HepG2 (cell line): Measurements from ENCODE around the gene PRKCE. TPM values are rescaled to one million over a fixed set of nuclear protein-coding genes. Genes with fewer than 3 reads are reported as not detected.

Experiments
- ATAC-seq: fragments of 200-7000 bp; cut with Tn5 transposase; 3 replicates; pipeline ENCODE4 v1.9.1; 2020; ENCODE audit warnings: mild to moderate bottlenecking, moderate library complexity
- BruUV-seq: library from RNA; stranded (reverse); fragments of 400-500 nt; replicated peaks from 2 replicates; lab custom pipeline; 2021; lab: Mats Ljungman, UMichigan
- CTCF ChIA-PET: fragments of 300-600 bp; formaldehyde crosslinking; extraction: SDS; loops from one replicate; lab custom pipeline; 2021; ENCODE audit warnings: low total read pairs, inconsistent platforms, low intra/inter-chr PET ratio; lab: Yijun Ruan, JAX
- POLR2A ChIA-PET: fragments of 350-600 bp; sonication (Branson Sonifier 250); formaldehyde crosslinking; loops from one replicate; lab custom pipeline; 2020; ENCODE audit warnings: antibody characterized with exemption, inconsistent platforms; lab: Yijun Ruan, JAX
- DNase-seq: peaks from one replicate; pipeline ENCODE4 v3.0.0-alpha.2; 2015; ENCODE audit warnings: low spot score
- FAIRE-seq: peaks from 3 replicates; lab custom pipeline; 2011; peaks lifted over from hg19 to GRCh38; lab: Jason Lieb, UNC
- H2AFZ ChIP-seq: one replicate; pipeline ENCODE4 v1.6.1; 2011; ENCODE audit warnings: low read length, inconsistent platforms
- H3K27ac ChIP-seq: fragments of 300-600 bp; 3 replicates; pipeline ENCODE4 v1.8.0; 2011; ENCODE audit warnings: mixed run types, mild to moderate bottlenecking, mixed read lengths, low read length, inconsistent platforms; ENCODE audit not compliant: insufficient read depth; ENCODE audit errors: extremely low read length
- H3K27me3 ChIP-seq, 2 experiments: fragments of 200-600 bp in 1 of 2; 2 replicates in 1 of 2; 3 replicates in 1 of 2; pipeline versions ENCODE4 v1.6.0 to v1.8.0; 2011; ENCODE audit warnings: low read length in 2 of 2, mild to moderate bottlenecking in 2 of 2, moderate library complexity in 2 of 2, inconsistent platforms in 1 of 2; ENCODE audit not compliant: insufficient read depth in 2 of 2, control insufficient read depth in 1 of 2
- H3K36me3 ChIP-seq, 2 experiments: fragments of 200-600 bp in 1 of 2; replicated peaks in 1 of 2; 2 replicates in 1 of 2; 3 replicates in 1 of 2; pipeline versions ENCODE4 v1.5.1 to v1.8.0; 2011; ENCODE audit warnings: low read length in 2 of 2, inconsistent platforms in 1 of 2; ENCODE audit not compliant: insufficient read depth in 2 of 2, control insufficient read depth in 1 of 2
- H3K4me1 ChIP-seq: 2 replicates; pipeline ENCODE4 v1.5.1; 2012; ENCODE audit warnings: low read length, inconsistent platforms; ENCODE audit not compliant: insufficient read depth
- H3K4me2 ChIP-seq: 2 replicates; pipeline ENCODE4 v1.6.0; 2011; ENCODE audit warnings: low read depth, low read length, inconsistent platforms
- H3K4me3 ChIP-seq, 3 experiments: fragments of 200-600 bp in 1 of 3; sonication (generic), shearing (Covaris generic) in 1 of 3; replicated peaks in 1 of 3; 2 replicates each; pipeline ENCODE4 v1.5.1; 2011 to 2016; ENCODE audit warnings: low read length in 3 of 3, inconsistent platforms in 2 of 3, low read depth in 2 of 3, mild to moderate bottlenecking in 2 of 3, control low read depth in 1 of 3, mixed read lengths in 1 of 3; ENCODE audit not compliant: insufficient read depth in 1 of 3
- H3K79me2 ChIP-seq: one replicate; pipeline ENCODE4 v1.6.1; 2011; ENCODE audit warnings: low read length, inconsistent platforms; ENCODE audit not compliant: insufficient read depth
- H3K9ac ChIP-seq: 2 replicates; pipeline ENCODE4 v1.6.0; 2011; ENCODE audit warnings: mild to moderate bottlenecking, low read depth, low read length, inconsistent platforms; ENCODE audit not compliant: insufficient read depth
- H3K9me3 ChIP-seq: 2 replicates; pipeline ENCODE4 v1.5.1; 2012; ENCODE audit warnings: mild to moderate bottlenecking, low read length
- H4K20me1 ChIP-seq: 2 replicates; pipeline ENCODE4 v1.6.0; 2011; ENCODE audit warnings: inconsistent platforms, mild to moderate bottlenecking, low read length, moderate library complexity; ENCODE audit not compliant: insufficient read depth
- ADNP ChIP-seq: sonication (generic); formaldehyde crosslinking; IDR thresholded peaks from 2 replicates; pipeline ENCODE4 v1.4.0; 2020; ENCODE audit warnings: missing genetic modification reagents
- ATM ChIP-seq: fragments of 450-650 bp; IDR thresholded peaks from 2 replicates; pipeline ENCODE4 v1.7.1; 2017; ENCODE audit warnings: mild to moderate bottlenecking, borderline replicate concordance
- EP300 ChIP-seq, 3 experiments: sonication (generic) in 1 of 3; formaldehyde crosslinking in 1 of 3; IDR thresholded peaks; 2 replicates each; pipeline versions ENCODE4 v1.5.1 to v1.6.1; 2011 to 2020; ENCODE audit warnings: low read depth in 2 of 3, low read length in 2 of 3, borderline replicate concordance in 1 of 3, improper control_type of control experiment in 1 of 3, mild to moderate bottlenecking in 1 of 3, missing genetic modification reagents in 1 of 3, moderate library complexity in 1 of 3
- FLYWCH1 ChIP-seq: sonication (generic); formaldehyde crosslinking; IDR thresholded peaks from 2 replicates; pipeline ENCODE4 v1.8.1; 2023; ENCODE audit warnings: mild to moderate bottlenecking, missing genetic modification reagents
- GABPB1 ChIP-seq: IDR thresholded peaks from 2 replicates; pipeline ENCODE4 v1.6.1; 2016; ENCODE audit warnings: mild to moderate bottlenecking, missing genetic modification reagents, moderate library complexity, missing compliant biosample characterization
- HDAC2 ChIP-seq: sonication (generic); formaldehyde crosslinking; IDR thresholded peaks from 2 replicates; pipeline ENCODE4 v1.4.0; 2020; ENCODE audit warnings: missing genetic modification reagents
- KDM1A ChIP-seq: IDR thresholded peaks from 2 replicates; pipeline ENCODE4 v1.6.1; 2016; ENCODE audit warnings: missing compliant biosample characterization
- NAIF1 ChIP-seq: sonication (generic); formaldehyde crosslinking; IDR thresholded peaks from 2 replicates; pipeline ENCODE4 v1.5.0; 2020; ENCODE audit warnings: mild to moderate bottlenecking, missing genetic modification reagents, borderline replicate concordance
- PAWR ChIP-seq: sonication (generic); formaldehyde crosslinking; IDR thresholded peaks from 2 replicates; pipeline ENCODE4 v1.4.0; 2020; ENCODE audit warnings: missing genetic modification reagents, mild to moderate bottlenecking, borderline replicate concordance
- POLR2AphosphoS5 ChIP-seq: IDR thresholded peaks from 2 replicates; pipeline ENCODE4 v1.6.1; 2012; ENCODE audit warnings: low read depth, low read length
- THAP11 ChIP-seq: IDR thresholded peaks from 2 replicates; pipeline ENCODE4 v1.6.1; 2016; ENCODE audit warnings: missing biosample characterization, missing genetic modification reagents
- TRIM22 ChIP-seq: fragments of 450-650 bp; IDR thresholded peaks from 2 replicates; pipeline ENCODE4 v1.6.1; 2017
- ZKSCAN5 ChIP-seq: sonication (generic); formaldehyde crosslinking; IDR thresholded peaks from 2 replicates; pipeline ENCODE4 v1.5.1; 2020; ENCODE audit warnings: mild to moderate bottlenecking, missing genetic modification reagents
- ZNF317 ChIP-seq: sonication (generic); formaldehyde crosslinking; IDR thresholded peaks from 2 replicates; pipeline ENCODE4 v1.5.0; 2020; ENCODE audit warnings: mild to moderate bottlenecking, missing genetic modification reagents
- ZNF446 ChIP-seq: sonication (generic); formaldehyde crosslinking; IDR thresholded peaks from 2 replicates; pipeline ENCODE4 v1.5.0; 2020; ENCODE audit warnings: mild to moderate bottlenecking, missing genetic modification reagents
- ZNF513 ChIP-seq: sonication (generic); formaldehyde crosslinking; conservative IDR thresholded peaks from 2 replicates; pipeline ENCODE4 v1.5.0; 2020; ENCODE audit warnings: missing genetic modification reagents
- ZNF558 ChIP-seq: sonication (generic); formaldehyde crosslinking; IDR thresholded peaks from 2 replicates; pipeline ENCODE4 v1.9.0; 2022; ENCODE audit warnings: mild to moderate bottlenecking, missing genetic modification reagents, borderline replicate concordance
- ZNF598 ChIP-seq: sonication (generic); formaldehyde crosslinking; IDR thresholded peaks from 2 replicates; pipeline ENCODE4 v1.5.1; 2020; ENCODE audit warnings: mild to moderate bottlenecking, missing genetic modification reagents, borderline replicate concordance
- ZNF605 ChIP-seq: sonication (generic); formaldehyde crosslinking; IDR thresholded peaks from 2 replicates; pipeline ENCODE4 v1.8.0; 2022; ENCODE audit warnings: mild to moderate bottlenecking, missing genetic modification reagents
- WGBS: methylation state at CpG from one replicate; pipeline ENCODE4 v1.1.6; 2017; ENCODE audit warnings: low lambda C conversion rate; 5-methylcytosine and 5-hydroxymethylcytosine counted together
- in situ Hi-C: cut with HindIII; loops from 2 replicates; pipeline ENCODE4 v1.10.0; 2017; ENCODE audit warnings: low pct_unique_long_range_greater_than_20kb; ENCODE audit not compliant: extremely low pct_ligation_motif_present
- intact Hi-C: fragments of 100-400 bp; cut with micrococcal nuclease; formaldehyde crosslinking; loops from one replicate; pipeline ENCODE4 v1.10.0; 2022; ENCODE audit not compliant: unreplicated experiment
- polyA plus RNA-seq, 8 experiments: library from polyadenylated mRNA; depleted of rRNA in 3 of 8; stranded (reverse) in 7 of 8; unstranded in 1 of 8; fragments of >200 nt; fragmentation: Illumina TruSeq in 4 of 8; extraction: Trizol in 4 of 8; gene quantifications; 2 replicates each; pipeline versions ENCODE4 v1.2.1 to v1.2.3, GENCODE V29; 2011 to 2016; ENCODE audit warnings: low read depth in 4 of 8, missing spikeins in 1 of 8, mixed read lengths in 1 of 8; ENCODE audit not compliant: insufficient read depth in 1 of 8
- total RNA-seq, 5 experiments: library from RNA; depleted of rRNA; stranded (reverse); fragments of >200 nt; fragmentation: Illumina TruSeq; extraction: Trizol; gene quantifications; 2 replicates each; pipeline ENCODE4 v1.2.3, GENCODE V29; 2016; ENCODE audit warnings: low read depth in 1 of 5
- TF ChIP-seq, protein P1 (sequence below): sonication (generic); formaldehyde crosslinking; IDR thresholded peaks from 2 replicates; pipeline ENCODE4 v1.4.0; 2020; ENCODE audit warnings: low read depth, mild to moderate bottlenecking, missing genetic modification reagents

PRKCE gene
- total and polyA plus RNA-seq, 2 of the 13 experiments (the other 11 are each of a cell fraction or from before 2014, with no cell fraction given) = 1.0 to 3.9 TPM

DNA sequence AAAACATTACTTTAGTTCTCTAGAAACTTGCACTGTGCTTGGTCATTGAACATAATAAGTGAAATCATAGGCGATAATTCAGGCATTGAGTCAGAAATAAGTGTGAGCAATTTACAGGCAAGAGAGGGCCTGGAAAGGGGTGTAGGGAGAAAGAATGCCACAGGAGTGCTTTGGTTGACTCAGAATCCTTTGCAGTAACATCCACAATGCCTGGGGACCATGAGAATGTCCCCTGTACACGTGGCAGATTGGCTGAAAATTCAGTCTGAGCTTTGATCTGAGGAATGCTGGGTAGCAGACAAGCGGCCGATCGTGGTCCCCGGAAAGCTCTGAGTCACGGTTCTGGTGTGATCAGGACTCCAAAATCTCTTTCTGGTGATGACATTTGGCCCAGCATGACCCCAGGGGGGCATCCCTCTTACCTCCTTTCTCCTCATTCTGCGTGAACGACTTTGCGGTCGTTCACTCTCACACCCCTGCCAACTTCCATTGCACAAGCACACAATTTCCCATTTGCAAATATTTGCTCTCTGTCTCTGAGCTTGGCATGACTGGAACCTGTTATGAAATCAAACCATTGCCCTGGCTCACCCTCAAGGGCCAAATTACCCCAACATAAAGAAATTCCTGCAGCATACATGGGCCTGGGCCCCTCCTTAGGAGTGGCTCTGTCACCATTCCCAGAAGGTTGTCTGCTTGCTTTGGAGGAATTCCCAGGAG is 340.7 kb downstream of the PRKCE start:
- no peaks in the 10 kb centered on the region for H3K79me2 ChIP-seq
- FAIRE-seq = peak; percentile 83
- peak; percentile 95 for DNase-seq
- no peaks in the 10 kb centered on the region for H4K20me1 ChIP-seq
- in situ Hi-C loops (loop anchor here (5.0 kb wide), 2 partner anchors 305 to 380 kb away; partner anchors contain the start of gene EPAS1), intact Hi-C loops (loop anchor here (1.0 to 5.0 kb wide), 4 partner anchors 10 to 348 kb away; partner anchors contain the start of gene EPAS1)
- peak overlapping the region; percentile 78 for H3K4me2 ChIP-seq
- peak overlapping the region; percentile 6 to 59 (median 13); a peak in 3 of 6 replicates for H3K4me3 ChIP-seq
- ChIA-PET POLR2A (interaction anchor here (0.6 to 2.7 kb wide), 13 partner anchors 10 to 1791 kb away, joined by 3 to 20 read pairs (median 4); partner anchors contain the start of genes EPAS1 and MSH6), CTCF (interaction anchor here (2.1 to 2.5 kb wide), 3 partner anchors 19 to 469 kb away, joined by 6 to 12 read pairs (median 7); no protein-coding TSS in a partner anchor)
- H3K36me3 ChIP-seq = no peaks in the 10 kb centered on the region
- WGBS = 4% methylated on average over 8 of the region's 11 CpGs
- no peaks in the 10 kb centered on the region for H3K9me3 ChIP-seq
- H3K9ac ChIP-seq = peak overlapping the region; percentile 25
- peak overlapping the region; percentile 73 for H2AFZ ChIP-seq
- H3K4me1 ChIP-seq = peaks cover 36% of the 10 kb centered on the region
- H3K27me3 ChIP-seq = no peaks in the 10 kb centered on the region
- TSS peak; percentile 81 for BruUV-seq
- H3K27ac ChIP-seq = peak overlapping the region; percentile 72
- ATAC-seq = peak; percentile 88
- TF ChIP-seq ZNF317 (CRISPR knock-in tag) = 0 out of 2 replicates have a peak, but pooled peaks have one; percentile 78
- 0 out of 2 replicates have a peak, but pooled peaks have one; percentile 24 for TF ChIP-seq FLYWCH1
- TF ChIP-seq ATM = no peak; the same call in 1 of the 2 replicates
- TF ChIP-seq PAWR = no peak
- peak; percentile 55; the same call in 1 of the 2 replicates for TF ChIP-seq GABPB1 (CRISPR knock-in tag)
- TF ChIP-seq ZNF598 = no peak
- no peak for TF ChIP-seq TRIM22
- TF ChIP-seq KDM1A (CRISPR knock-in tag) = peak; percentile 84; the same call in 1 of the 2 replicates
- peak; percentile 90 for TF ChIP-seq HDAC2 (CRISPR knock-in tag)
- TF ChIP-seq, protein P1, sequence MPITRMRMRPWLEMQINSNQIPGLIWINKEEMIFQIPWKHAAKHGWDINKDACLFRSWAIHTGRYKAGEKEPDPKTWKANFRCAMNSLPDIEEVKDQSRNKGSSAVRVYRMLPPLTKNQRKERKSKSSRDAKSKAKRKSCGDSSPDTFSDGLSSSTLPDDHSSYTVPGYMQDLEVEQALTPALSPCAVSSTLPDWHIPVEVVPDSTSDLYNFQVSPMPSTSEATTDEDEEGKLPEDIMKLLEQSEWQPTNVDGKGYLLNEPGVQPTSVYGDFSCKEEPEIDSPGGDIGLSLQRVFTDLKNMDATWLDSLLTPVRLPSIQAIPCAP (CRISPR knock-in tag) = no peak
- no peak for TF ChIP-seq ZNF558 (CRISPR knock-in tag)
- peak; percentile 88 for TF ChIP-seq ZNF605 (CRISPR knock-in tag)
- TF ChIP-seq EP300 (IDR thresholded peaks at IDR 0.05; ENCODE audit: low read depth in 2 of 2, low read length in 2 of 2) = peak; percentile 92 to 94
- TF ChIP-seq EP300 (CRISPR knock-in tag; IDR thresholded peaks at IDR 0.05; ENCODE audit: borderline replicate concordance) = peak; percentile 89
- no peak for TF ChIP-seq ZNF446 (CRISPR knock-in tag)
- no peak for TF ChIP-seq POLR2AphosphoS5
- TF ChIP-seq NAIF1 = no peak
- TF ChIP-seq THAP11 (CRISPR knock-in tag) = peak; percentile 82
- TF ChIP-seq ZNF513 (CRISPR knock-in tag) = no peak
- TF ChIP-seq ADNP (CRISPR knock-in tag) = no peak
- no peak for TF ChIP-seq ZKSCAN5 (CRISPR knock-in tag)
